Smooth muscle cell (in vitro differentiated cells): Measurements from ENCODE around the gene DNAI2. TPM values are rescaled to one million over a fixed set of nuclear protein-coding genes. Genes with fewer than 3 reads are reported as not detected.
"Not testable (repeated sequence)": the region's sequence is repeated elsewhere in the genome, so short reads cannot be mapped to it uniquely, and the experiment has no call there.

Experiments used
- DNase-seq: peaks from one replicate; lab custom pipeline; 2025; ENCODE audit not compliant: unreplicated experiment; lab: John Stamatoyannopoulos, UW
- H2AFZ ChIP-seq: fragments of 200-600 bp; sonication (generic); 2 replicates; pipeline ENCODE4 v1.6.0; 2016; ENCODE audit warnings: antibody characterized with exemption, low read depth, mild to moderate bottlenecking
- H3F3A ChIP-seq: fragments of 200-600 bp; sonication (generic); 2 replicates; pipeline ENCODE4 v1.6.0; 2017; ENCODE audit warnings: antibody characterized with exemption, low read depth
- H3K27ac ChIP-seq: fragments of 200-600 bp; sonication (generic); 2 replicates; pipeline ENCODE4 v1.5.1; 2016; ENCODE audit warnings: low read depth, mild to moderate bottlenecking
- H3K27me3 ChIP-seq: fragments of 200-600 bp; sonication (generic); 2 replicates; pipeline ENCODE4 v1.6.1; 2016; ENCODE audit warnings: low read depth, mild to moderate bottlenecking
- H3K36me3 ChIP-seq: fragments of 200-600 bp; sonication (generic); 2 replicates; pipeline ENCODE4 v1.5.1; 2016; ENCODE audit warnings: low read depth
- H3K4me1 ChIP-seq: fragments of 200-600 bp; sonication (generic); 2 replicates; pipeline ENCODE4 v1.5.1; 2016; ENCODE audit warnings: low read depth
- H3K4me2 ChIP-seq: fragments of 200-600 bp; sonication (generic); 2 replicates; pipeline ENCODE4 v1.6.0; 2016; ENCODE audit warnings: mild to moderate bottlenecking
- H3K4me3 ChIP-seq: fragments of 200-600 bp; sonication (generic); 2 replicates; pipeline ENCODE4 v1.5.1; 2016; ENCODE audit warnings: mild to moderate bottlenecking
- H3K79me2 ChIP-seq: fragments of 200-600 bp; sonication (generic); 2 replicates; pipeline ENCODE4 v1.6.0; 2016; ENCODE audit warnings: low read depth, mild to moderate bottlenecking
- H3K9ac ChIP-seq: fragments of 200-600 bp; sonication (generic); 2 replicates; pipeline ENCODE4 v1.6.0; 2016; ENCODE audit warnings: low read depth
- H3K9me3 ChIP-seq: fragments of 200-600 bp; sonication (generic); replicated peaks from 2 replicates; pipeline ENCODE4 v1.5.1; 2016; ENCODE audit warnings: low read depth
- H4K20me1 ChIP-seq: fragments of 200-600 bp; sonication (generic); 2 replicates; pipeline ENCODE4 v1.6.0; 2016; ENCODE audit warnings: low read depth
- CTCF ChIP-seq: fragments of 200-600 bp; sonication (generic); IDR thresholded peaks from 2 replicates; pipeline ENCODE4 v1.5.1; 2017; ENCODE audit warnings: borderline replicate concordance, mild to moderate bottlenecking, antibody characterized with exemption; ENCODE audit not compliant: insufficient read depth, poor library complexity, severe bottlenecking
- WGBS: methylation state at CpG from one replicate; pipeline ENCODE4 v1.1.7; 2016; ENCODE audit warnings: low lambda C conversion rate; 5-methylcytosine and 5-hydroxymethylcytosine counted together
- polyA plus RNA-seq: library from polyadenylated mRNA; unstranded; fragments of >200 nt; fragmentation: Nextera tagmentation; extraction: Ambion mirVana; gene quantifications from 2 replicates; pipeline ENCODE4 v1.2.1, GENCODE V29; 2016
- total RNA-seq: library from RNA; depleted of rRNA; stranded (reverse); fragments of >200 nt; gene quantifications from 2 replicates; pipeline ENCODE4 v1.2.3, GENCODE V29; 2014

DNAI2 gene
- total and polyA plus RNA-seq, 2 experiments from 2014 or later = not detected

GRCh38 chr17:74262601-74263000 is 11.4 kb upstream of the DNAI2 start:
- Histone ChIP-seq H3K36me3 (no peaks in the 10 kb centered on the region), H3K9me3 (no peaks in the 10 kb centered on the region), H3K27ac (no peak overlapping the region), H3F3A (no peaks in the 10 kb centered on the region), H3K27me3 (peaks cover 23% of the 10 kb centered on the region), H3K4me2 (no peak overlapping the region), H3K79me2 (no peaks in the 10 kb centered on the region), H2AFZ (no peak overlapping the region), H3K4me3 (no peak overlapping the region), H3K9ac (no peak overlapping the region), H4K20me1 (no peaks in the 10 kb centered on the region), H3K4me1 (peaks cover 10% of the 10 kb centered on the region)
- no peak for TF ChIP-seq CTCF
- no peak for DNase-seq
- 91% methylated on average over 7 of the region's 7 CpGs for WGBS

- not testable (repeated sequence) for H3K9me3 ChIP-seq, H3K27ac ChIP-seq, DNase-seq, H4K20me1 ChIP-seq, H3K4me1 ChIP-seq, H3K4me2 ChIP-seq, H2AFZ ChIP-seq, H3K4me3 ChIP-seq, H3K27me3 ChIP-seq, H3K79me2 ChIP-seq, H3F3A ChIP-seq, H3K36me3 ChIP-seq, H3K9ac ChIP-seq
- WGBS = 75% methylated on average over 4 of the region's 4 CpGs
Observed at GRCh38 chr17:74267054-74267453, 7.0 kb upstream of the DNAI2 start.

- H3K79me2 ChIP-seq = no peaks in the 10 kb centered on the region
- no peak for DNase-seq
- no peak overlapping the region for H3K27ac ChIP-seq
- no peak overlapping the region for H2AFZ ChIP-seq
- 86% methylated on average over 7 of the region's 7 CpGs for WGBS
- no peak overlapping the region for H3K4me2 ChIP-seq
- no peaks in the 10 kb centered on the region for H3K9me3 ChIP-seq
- TF ChIP-seq CTCF = no peak
- no peak overlapping the region for H3K9ac ChIP-seq
- H3K4me3 ChIP-seq = no peak overlapping the region
- H3K36me3 ChIP-seq = no peaks in the 10 kb centered on the region
- H3K4me1 ChIP-seq = peaks cover 7% of the 10 kb centered on the region
- no peaks in the 10 kb centered on the region for H4K20me1 ChIP-seq
- no peaks in the 10 kb centered on the region for H3F3A ChIP-seq
- peaks cover 6% of the 10 kb centered on the region for H3K27me3 ChIP-seq
Observed at GRCh38 chr17:74267579-74267978, 6.5 kb upstream of the DNAI2 start.

- no peak overlapping the region for H3K4me2 ChIP-seq
- H3K79me2 ChIP-seq = no peaks in the 10 kb centered on the region
- peaks cover 6% of the 10 kb centered on the region for H3K27me3 ChIP-seq
- no peak for TF ChIP-seq CTCF
- H2AFZ ChIP-seq = no peak overlapping the region
- no peak for DNase-seq
- no peaks in the 10 kb centered on the region for H3K36me3 ChIP-seq
- WGBS = 86% methylated on average over 17 of the region's 17 CpGs
- no peaks in the 10 kb centered on the region for H3K9me3 ChIP-seq
- no peak overlapping the region for H3K9ac ChIP-seq
- H4K20me1 ChIP-seq = no peaks in the 10 kb centered on the region
- H3K4me1 ChIP-seq = peaks cover 7% of the 10 kb centered on the region
- H3K4me3 ChIP-seq = no peak overlapping the region
- H3K27ac ChIP-seq = no peak overlapping the region
- no peaks in the 10 kb centered on the region for H3F3A ChIP-seq
Observed at GRCh38 chr17:74267987-74268499, 6.0 kb upstream of the DNAI2 start.
